Measurements from ENCODE around the gene ZBTB46.
"Not testable (repeated sequence)": the region's sequence is repeated elsewhere in the genome, so short reads cannot be mapped to it uniquely, and the experiment has no call there.

The ZBTB46 gene

DNA sequence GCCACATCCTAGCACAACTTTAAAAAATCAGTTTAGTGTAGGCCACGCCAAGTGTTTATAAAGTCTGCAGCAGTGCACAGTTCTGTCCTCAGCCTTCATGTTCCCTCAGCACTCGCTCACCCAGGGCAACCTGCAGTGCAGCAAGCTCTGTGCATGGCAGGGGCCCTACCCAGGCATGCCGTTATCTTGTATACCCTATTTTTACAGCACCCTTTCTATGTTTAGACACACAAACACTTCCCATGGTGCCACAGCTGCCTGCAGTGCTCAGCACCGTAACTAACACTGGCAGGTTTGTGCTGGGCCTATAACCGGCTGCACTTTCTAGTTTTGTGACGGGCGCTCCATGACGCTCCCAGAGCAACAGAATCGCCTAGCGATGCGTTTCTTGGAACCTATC, 43.8 kb downstream of the ZBTB46 start:
- DNase-seq (ENCODE audit: low read depth), result no peak

DNA sequence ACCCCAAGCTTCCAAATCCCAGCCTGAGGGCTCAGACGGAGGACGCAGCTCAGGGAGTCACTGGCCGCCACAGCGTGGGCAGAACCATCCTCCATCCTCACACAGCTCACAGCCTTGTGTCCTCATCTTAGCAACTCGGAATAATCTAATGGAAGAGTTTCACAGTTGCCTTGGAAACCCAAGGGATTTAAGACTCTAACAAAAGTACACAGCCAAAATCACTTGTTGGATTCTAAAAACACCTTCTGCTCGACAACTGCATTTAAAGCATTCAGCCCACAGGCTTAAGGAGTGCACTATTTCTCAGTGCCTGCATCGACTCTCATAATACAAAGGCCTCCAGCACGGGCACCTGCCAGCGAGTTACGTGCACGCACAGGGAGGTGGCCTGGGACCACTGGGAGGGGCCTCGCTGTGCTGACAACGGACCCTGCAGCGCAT, 45.4 kb downstream of the ZBTB46 start:
- DNase-seq (ENCODE audit: low read depth), result no peak

DNA sequence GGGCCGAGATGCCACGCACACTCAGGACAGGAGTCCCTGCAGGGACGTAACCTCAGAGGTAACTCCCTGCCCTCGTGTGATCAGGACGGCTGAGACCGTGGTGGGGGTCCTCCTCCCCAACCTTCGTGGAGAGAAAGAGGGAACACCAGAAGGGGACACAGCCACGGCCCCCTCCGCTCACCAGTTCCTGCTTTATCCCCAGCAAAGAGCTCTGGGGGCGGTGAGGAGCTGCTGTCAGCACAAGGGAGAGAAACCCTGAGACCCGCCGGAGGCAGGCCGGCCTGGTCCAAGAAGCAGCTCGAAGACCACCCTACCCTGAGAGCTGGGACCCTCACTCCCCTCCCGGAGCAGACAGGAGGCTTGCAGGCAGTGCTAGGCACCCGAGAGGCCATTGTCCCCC, 47.1 kb downstream of the ZBTB46 start:
- DNase-seq (ENCODE audit: low read depth), result no peak

DNA sequence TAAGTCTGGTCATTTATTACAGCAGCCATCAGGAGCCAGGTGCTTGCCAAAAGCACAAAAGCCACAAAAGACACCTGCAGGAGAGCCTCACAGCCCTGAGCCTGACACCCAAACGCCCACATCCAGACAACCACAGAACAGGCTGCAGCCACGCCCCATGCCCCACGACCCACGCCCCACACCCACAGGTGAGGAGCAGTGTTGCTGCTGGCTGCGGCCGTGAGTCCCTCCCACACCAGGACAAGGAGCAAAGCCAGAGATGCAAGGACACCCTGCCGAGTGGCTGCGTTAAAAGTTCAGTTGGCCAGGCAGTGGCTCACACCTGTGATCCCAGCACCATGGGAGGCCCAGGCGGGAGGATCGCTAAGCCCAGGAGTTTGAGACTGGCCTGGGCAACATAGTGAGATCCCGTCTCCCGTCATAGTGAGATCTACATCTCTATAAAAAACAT, 48.5 kb downstream of the ZBTB46 start:
- DNase-seq (ENCODE audit: low read depth), result no peak

DNA sequence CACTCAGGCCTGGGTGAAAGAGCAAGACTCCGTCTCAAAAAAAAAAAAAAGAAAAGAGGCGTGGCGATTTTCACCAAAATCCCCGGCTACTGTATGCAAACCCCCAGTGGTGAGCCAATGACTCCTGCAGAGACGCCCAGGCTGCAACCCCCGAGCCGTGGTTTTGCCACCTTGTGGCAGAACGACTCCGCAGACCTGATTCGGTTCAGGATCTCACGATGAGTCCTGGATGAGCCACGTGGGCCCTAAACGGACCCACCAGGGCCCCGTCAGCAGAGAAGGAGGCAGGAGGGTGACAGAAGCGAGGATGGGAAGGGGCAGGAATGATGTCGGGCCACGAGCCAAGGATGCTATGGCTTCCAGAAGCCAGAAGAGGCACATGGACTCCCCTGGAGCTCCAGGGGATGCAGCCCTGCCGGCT, 49.0 kb downstream of the ZBTB46 start:
- DNase-seq (ENCODE audit: low read depth), result peak; percentile 40

DNA sequence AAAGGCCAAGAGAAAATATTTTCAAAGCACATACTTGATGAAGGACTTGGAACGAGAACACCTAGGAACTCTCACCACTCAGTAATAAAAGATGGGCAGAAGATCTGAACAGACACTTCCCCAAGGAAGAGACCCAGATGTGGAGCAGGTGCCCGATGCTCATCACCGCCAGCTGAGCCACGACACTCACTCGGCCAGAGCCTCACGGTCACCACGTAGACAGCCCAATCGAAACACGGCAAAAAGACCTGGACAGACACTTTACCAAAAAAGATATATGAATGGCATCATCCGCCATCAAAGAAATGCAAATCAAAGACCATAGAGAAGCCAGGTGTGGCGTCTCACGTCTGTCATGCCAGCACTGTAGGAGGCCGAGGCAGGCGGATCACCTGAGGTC, 49.9 kb downstream of the ZBTB46 start:
- DNase-seq (ENCODE audit: low read depth), result no peak

DNA sequence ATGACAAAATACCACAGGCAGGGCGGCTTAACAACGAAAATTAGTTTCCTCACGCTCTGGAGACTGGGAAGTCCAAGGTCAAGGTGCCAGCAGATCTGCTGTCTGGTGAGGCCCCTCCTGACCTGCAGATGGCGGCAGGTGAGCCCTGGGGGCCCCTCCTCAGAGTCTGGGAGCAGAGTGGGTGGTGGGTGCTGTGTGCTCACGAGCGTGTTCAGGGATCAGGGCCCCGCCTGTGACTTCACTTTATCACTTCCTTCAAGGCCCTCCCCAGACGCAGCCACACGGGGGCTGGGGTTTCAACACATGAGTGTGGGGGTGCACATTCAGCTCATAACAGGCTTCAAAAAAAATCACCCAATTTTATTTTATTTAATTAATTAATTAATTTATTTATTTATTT, 52.2 kb downstream of the ZBTB46 start:
- DNase-seq (ENCODE audit: low read depth), result no peak

DNA sequence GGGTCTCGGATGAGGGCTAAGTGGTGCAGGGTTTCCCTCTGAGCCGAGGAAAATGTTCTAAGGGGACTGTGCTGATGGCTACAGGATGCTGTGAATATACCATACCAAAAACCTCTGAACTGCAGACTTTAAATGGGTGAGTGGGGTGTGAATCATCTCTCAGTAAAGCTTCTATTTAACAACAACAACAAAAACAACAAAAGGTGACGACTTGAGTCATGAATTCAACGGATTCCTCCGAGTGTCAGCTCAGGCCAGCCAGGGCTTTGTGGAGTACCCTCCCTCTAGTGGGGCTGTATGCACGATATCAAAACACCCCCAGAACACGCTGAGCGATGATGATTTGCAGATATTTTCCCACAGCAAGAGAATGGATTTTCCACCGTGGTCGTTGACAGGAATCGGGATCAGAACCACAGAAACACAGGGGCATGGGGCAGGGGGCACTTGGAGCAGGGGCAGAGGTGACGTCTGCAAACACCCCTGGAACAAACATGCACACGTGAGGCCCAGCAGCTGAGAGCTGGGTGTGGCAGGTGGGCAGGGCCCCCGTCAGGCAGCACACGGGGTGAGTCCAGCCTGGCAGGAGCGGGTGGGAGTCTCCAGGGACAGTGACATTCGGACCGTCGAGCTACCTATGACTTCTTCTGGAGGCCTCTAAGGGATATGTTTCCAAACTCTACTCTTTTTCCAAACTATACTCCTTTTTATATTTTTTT, 52.9 kb downstream of the ZBTB46 start:
- DNase-seq (ENCODE audit: low read depth), result no peak

DNA sequence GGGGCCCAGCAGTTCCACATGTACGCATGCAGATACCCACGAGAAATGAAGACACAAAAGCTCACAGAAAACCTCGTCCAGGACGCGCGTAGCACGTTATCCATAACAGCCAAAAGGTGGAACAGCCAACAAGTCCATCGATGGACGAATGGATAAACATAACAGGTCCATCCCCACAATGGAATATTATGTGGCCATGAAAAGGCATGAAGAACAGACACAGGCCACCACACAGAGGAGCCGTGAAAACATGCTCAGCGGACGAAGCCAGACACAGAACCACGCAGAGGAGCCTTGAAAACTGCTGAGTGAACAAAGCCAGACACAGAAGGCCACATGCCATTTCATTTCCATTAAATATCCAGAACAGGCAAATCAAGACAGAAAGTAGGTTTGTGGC, 53.5 kb downstream of the ZBTB46 start:
- no peak for DNase-seq (ENCODE audit: low read depth)

DNA sequence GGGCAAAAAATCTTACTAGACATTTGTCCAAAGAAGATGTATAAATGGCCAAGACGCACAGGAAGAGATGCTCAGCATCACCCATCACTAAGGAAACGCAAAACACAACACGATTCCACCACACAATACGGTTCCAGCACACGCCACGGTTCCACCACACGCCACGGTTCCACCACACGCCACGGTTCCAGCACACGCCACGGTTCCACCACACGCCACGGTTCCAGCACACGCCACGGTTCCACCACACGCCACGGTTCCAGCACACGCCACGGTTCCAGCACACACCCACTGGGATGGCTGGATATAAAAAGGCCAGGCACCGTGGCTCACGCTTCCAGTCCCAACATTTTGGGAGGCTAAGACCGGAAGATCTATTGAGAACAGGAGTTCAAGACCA, 54.2 kb downstream of the ZBTB46 start:
- not testable (repeated sequence) for DNase-seq (ENCODE audit: low read depth)

DNA sequence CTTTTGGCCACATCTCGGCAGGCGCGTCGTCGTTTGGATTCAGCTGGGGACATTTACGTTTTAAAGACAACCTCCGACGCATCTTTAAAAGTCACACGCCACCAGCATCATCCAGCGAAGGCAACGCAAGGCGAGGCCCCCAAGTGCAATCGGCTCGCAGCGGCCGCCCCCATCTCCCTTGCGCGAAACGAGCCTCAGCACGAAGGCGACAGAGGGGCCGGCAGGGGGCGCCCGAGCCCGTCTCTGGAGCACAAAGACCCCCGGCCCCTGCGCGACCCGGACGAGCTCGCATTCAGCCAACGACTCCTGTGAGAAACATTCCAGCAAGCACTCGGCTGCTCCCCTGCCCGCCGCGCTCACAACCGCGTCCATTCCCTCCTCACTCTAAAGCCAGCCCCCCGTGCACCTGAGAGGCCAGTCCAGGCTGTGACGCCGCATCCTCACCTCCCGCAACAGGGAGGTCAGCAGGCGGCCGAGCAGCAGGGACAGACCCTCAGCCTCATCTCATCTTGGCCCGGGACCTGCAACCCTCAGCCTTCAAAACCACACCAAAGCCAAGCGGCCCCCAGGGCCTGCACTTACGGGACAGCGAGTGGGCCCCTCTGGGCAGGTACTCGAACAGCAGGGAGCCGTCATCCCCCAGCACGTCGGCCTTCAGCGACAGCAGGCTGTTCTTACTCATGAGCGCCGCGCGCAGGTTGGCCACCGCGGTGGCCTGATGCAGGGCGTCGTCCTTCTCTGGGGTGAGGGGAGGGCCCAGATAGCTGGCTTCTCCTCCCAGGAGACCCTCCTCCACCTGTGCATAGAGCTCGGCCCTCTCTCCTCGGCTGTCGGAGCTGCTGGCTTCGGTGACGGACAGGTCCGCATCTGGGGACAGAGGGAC, 55.7 kb downstream of the ZBTB46 start:
- no peak for DNase-seq (ENCODE audit: low read depth)

DNA sequence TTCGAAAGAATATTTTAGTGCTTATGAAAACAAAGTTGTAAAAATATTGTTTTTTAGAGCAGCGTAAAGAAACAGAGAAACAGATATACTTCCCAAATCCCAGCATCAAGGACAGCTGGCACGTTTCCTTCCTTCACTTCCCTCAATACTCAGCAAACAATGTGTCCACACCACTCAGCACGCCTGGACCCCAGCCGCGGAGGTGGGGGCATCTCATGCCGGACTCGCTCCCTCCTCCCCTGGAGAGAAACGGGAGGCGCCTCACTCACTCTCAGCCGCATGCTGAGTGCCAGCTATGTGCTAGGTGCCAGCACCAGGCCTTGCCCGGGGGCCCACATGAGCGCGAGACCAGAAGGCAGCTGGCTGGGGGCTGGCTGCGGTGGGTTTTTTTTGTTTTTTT, 56.8 kb downstream of the ZBTB46 start:
- DNase-seq (ENCODE audit: low read depth), result no peak

DNA sequence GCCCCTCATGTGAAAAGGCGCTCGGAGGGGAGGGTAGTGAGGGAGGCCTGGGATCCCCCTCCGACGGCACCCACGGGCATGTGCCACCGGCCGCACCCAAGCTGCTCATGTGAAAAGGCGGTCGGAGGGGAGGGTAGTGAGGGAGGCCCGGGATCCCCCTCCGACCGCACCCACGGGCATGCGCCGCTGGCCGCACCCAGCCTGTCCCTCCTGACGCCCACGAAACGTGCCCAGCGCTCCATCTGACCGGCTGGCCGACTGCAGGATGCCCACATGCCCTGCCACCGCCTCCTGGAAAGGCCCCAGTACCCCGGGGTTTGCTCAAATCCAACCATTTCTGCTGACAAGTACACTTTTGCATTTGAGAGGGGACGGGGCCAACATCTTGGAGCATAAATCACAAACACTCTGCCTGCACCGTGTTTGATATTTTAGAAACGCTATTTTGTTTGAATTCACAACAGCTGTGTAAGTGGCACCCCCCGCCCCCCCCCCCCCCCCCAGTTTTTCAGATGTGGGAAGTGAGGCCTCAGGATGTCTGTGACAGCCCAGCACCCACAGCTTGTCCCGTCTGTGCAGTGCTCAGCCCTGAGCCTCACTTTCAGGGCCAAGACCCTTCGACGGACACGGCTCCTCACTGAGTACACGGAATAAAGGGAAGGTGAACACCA, 57.4 kb downstream of the ZBTB46 start:
- DNase-seq (ENCODE audit: low read depth), result no peak

DNA sequence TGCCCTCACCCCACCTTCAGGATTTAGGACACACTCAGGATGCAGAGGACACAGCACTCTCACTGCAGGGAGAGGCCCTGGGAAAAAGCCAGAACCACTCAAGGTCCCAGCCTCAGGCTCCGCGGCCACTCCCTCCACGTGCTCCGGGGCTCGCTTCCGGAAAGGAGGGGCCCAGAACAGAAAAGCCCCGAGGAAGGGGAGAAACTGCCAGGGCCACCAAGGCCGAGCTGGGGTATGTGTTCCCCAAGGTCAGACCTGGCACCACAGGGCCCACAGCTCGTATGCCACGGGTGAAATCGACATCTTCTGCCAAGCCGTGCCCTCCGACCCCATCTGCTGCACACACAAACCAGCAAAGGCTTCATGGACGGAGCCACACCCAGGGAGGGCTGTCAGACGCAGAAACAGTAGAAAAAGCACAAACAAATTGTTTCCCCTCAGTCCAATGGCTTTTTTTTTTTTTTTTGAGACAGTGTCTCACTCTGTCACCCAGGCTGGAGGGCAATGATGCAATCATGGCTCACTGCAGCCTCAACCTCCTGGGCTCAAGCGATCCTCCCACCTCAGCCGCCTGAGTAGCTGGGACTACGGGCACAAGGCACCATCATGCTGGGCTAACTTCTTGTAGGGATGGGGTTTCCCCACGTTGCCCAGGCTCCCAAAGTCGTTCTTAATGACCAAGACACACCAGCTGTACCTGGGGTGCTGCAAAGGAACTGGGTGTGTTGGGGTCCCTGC, 58.1 kb downstream of the ZBTB46 start:
- no peak for DNase-seq (ENCODE audit: low read depth)

DNA sequence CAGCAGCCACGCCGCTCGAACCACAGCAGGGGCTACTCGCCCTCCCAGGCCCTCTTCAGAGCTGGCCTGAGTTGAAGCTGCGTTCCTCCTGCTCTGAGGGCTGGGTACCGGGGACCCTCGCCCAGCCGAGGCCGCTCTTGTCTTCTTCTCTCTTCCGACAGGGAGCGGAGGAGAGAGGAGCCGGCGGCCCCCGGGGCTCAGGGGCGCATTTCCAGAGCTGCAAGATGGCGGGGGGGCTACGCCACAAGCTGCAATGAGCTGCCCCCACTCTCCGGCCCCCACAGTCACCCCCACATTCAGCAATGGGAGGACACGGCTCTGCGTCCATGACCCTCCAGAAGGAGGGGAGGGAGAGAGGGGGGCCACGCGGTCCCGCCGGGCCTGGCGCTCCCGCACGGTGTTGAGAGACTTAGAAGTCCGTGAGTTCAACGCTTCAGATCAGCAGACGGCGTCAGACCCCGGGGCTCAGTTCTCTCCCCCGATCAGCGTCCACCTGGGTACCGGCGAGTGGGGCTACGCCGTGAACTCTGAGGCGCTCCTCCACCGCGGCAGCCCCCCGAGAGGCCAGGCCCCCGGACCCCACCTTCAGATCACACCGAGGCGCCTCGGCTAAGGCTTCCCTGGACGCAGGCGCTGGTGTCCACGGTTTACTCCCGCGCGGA, 59.9 kb downstream of the ZBTB46 start:
- DNase-seq (ENCODE audit: low read depth), result no peak

DNA sequence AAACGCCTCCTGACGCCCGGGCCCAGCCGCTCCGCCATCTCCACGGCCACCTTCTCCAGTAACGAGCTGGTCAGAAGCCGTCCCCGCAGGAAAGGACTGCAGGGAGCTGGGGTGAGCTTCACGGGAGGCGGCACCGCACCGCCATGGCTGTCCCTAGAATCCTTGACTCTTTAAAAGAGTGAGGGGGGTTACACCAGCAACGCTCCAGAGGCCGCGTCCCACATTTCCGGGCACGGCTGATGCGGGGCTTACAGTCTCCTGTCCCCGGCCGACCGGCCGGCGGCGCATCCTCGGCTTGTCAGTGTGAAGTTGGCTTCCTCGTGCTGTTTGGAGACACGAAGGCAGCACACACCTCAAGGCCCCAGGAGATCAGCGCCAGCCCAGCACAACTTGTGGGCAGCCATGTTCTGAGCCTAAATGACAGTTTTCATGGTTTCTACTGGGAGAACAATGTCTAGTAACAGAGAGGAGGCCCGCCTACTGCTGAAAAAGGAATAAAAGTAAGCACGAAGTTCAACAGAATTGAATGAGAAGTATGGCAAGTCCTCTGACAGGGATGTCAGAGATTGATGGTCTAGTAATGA, 61.1 kb downstream of the ZBTB46 start:
- no peak for DNase-seq (ENCODE audit: low read depth)

DNA sequence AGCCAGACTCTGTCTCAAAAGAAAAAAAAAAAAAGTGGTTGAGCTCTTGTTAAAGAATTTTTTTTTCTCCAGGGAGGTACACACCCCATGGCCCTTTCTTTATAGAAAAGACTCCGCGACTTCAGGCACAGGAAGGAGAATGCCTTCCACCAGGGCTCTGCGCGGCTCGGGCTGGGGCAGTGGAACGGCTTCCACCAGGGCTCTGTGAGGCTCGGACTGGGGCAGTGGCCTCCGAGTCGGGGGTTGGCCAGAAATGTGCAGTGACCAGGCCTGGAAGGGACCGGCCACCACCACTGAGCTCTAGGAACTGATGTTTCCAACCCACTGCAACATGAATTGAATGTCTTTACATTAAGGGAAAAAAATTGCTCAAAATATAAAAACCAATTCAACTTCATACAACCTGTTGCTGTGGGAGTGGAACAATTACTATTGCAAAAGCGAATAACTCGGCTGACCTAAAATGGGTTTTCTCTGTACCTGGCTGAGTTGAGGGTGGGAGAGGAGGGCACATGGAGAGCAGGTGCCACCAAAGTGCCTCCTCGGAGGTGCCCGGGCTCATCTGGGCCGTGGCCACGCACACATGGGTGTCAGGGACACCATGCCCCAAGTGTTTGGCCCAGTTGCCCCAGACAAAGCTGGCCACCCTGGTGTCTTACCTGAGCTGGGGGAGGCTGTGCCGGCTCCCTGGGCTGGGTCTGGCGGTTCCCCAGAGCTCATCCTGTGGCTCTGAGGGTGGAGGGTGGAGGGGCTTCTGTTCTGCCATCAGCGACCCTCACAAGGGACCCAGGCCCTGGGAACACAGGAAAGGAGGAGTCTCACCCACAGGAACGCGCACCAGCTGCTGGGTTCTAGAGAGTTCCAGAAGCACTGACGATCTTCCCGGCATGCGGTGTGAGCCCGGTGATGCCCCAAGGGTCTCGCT, 62.2 kb downstream of the ZBTB46 start:
- DNase-seq (ENCODE audit: low read depth), result no peak

DNA sequence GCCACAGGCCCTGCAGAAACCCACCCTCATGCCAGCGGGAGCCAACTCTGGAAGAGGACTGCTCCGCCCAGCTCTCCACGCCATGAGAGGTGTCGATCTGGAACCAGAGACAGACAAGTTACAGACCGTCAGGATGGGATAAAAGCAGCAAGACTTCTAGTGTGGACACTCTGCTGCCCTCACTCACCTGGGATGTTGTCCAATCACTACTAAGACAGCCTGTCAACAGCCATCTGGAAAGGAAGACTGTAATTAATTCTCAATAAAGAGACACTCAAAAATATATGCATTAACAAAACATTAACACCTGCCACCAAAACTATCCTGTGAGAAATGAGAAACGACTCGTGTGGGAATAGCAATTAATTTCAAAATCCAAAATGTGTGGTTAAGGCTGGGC, 63.2 kb downstream of the ZBTB46 start:
- DNase-seq (ENCODE audit: low read depth), result no peak

DNA sequence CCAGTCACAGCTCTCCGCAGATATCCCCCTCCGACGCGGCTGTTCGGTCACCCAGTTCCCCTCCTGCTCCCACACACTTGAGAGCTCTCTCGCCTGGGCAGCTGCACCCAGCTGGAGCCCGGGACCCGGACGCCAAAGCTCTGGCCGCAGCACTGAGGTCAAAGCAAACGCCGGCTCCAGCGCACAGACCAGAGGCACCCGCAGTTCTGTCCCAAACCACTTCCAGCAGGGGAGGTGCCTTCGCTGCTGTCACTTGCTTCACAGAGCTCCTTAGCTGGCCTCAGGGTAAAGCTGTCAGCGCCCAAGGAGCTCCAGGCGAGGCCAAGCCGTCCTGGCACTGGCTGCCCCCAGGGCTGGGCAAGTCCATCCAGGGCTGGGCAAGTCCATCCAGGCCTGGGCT, 63.6 kb downstream of the ZBTB46 start:
- no peak for DNase-seq (ENCODE audit: low read depth)

Measured in activated T-helper 1 cell treated with Interleukin-2 at 50 U/mL for 16 hours (primary cell).